NCI-H1092 treated with DMSO at 0.1 percent for 48 hours (cell line): ENCODE measurements around the gene ADRA1B.
A peak's percentile ranks its signal among the peaks of the same experiment; 100 is the strongest.

ENCODE experiments used
- DNase-seq: peaks from one replicate; lab custom pipeline; 2025; lab: John Stamatoyannopoulos, UW

ADRA1B gene

GRCh38 chr5:160018945-160019625, 102.8 kb downstream of the ADRA1B start:
- no peak for DNase-seq

- DNase-seq: no peak
Measured at GRCh38 chr5:160020266-160020770, 104.0 kb downstream of the ADRA1B start.

- DNase-seq: no peak
Measured at GRCh38 chr5:160020964-160021363, 104.7 kb downstream of the ADRA1B start.

GRCh38 chr5:160021831-160022446, 105.7 kb downstream of the ADRA1B start:
- peak; percentile 46 for DNase-seq
